Measurements from ENCODE around the gene VAPB. TPM values are rescaled to one million over a fixed set of nuclear protein-coding genes. Genes with fewer than 3 reads are reported as not detected.

Gene VAPB, protein sequence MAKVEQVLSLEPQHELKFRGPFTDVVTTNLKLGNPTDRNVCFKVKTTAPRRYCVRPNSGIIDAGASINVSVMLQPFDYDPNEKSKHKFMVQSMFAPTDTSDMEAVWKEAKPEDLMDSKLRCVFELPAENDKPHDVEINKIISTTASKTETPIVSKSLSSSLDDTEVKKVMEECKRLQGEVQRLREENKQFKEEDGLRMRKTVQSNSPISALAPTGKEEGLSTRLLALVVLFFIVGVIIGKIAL
- 20.9 to 50.5 TPM (median 38.0 TPM) in 3 replicates for polyA plus RNA-seq
- 20.7 TPM for polyA plus RNA-seq (2011; ENCODE audit: low read depth)
- polyA plus RNA-seq (2011; cell fraction: cytosol; rRNA removed): 39.1 and 52.0 TPM in 2 replicates
- 38.9 and 46.3 TPM in 2 replicates for polyA plus RNA-seq (2011; cell fraction: nucleus; rRNA removed)
- polyA plus RNA-seq (2012; ENCODE audit: low replicate concordance): 35.3 and 47.0 TPM in 2 replicates
- polyA minus RNA-seq: 18.7 to 26.7 TPM (median 26.0 TPM) in 3 replicates
- polyA minus RNA-seq (2011; cell fraction: cytosol; rRNA and poly(A)+ RNA removed): 27.2 TPM
- 10.8 and 16.3 TPM in 2 replicates for polyA minus RNA-seq (2011; cell fraction: nucleus; rRNA and poly(A)+ RNA removed)

DNA sequence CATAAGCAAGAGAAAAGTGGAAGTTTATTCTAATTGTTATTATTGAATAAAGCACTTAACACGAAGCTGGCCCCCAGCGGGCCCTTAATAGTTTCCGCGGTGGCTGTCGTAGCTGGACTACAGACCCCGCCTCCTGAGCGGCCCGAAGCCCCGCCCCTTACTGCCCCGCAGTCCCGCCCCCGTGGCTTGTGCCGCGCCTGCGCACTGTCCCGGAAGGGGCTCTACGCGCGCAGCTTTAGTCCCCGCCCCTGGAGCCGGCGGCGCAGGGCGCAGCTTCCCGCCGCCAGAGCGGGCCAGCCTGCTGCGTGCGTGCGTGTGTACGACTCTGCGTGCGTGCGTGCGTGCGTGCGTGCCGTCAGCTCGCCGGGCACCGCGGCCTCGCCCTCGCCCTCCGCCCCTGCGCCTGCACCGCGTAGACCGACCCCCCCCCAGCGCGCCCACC, at the start of gene VAPB:
TSS of gene VAPB (plus strand) at position 348 of the 442 bp plus-strand sequence. CDS start 231 bp downstream, outside the sequence.
- Histone ChIP-seq H3K79me2 (ENCODE audit: control insufficient read depth, insufficient read depth, low read length) (peaks cover 48% of the 10 kb centered on the region), H3K4me1 (ENCODE audit: control insufficient read depth, extremely low read depth, insufficient read depth, low read length) (peaks cover 21% of the 10 kb centered on the region), H3K9me1 (ENCODE audit: control insufficient read depth, extremely low read depth, insufficient read depth, low read length) (no peaks in the 10 kb centered on the region), H3K9ac (ENCODE audit: control insufficient read depth, extremely low read depth, insufficient read depth, low read length) (peak within 1 kb of the TSS; percentile 95), H3K9me3 (ENCODE audit: control insufficient read depth, low read depth, low read length) (no peaks in the 10 kb centered on the region), H3K4me3 (ENCODE audit: control insufficient read depth in 2 of 3, extremely low read depth in 1 of 3, insufficient read depth in 2 of 3, low read depth in 1 of 3, low read length in 3 of 3) (peak within 1 kb of the TSS; percentile 89 to 95 (median 93)), H4K20me1 (ENCODE audit: control insufficient read depth, extremely low read depth, insufficient read depth, low read length) (peaks cover 1% of the 10 kb centered on the region), H3K36me3 (ENCODE audit: control insufficient read depth in 2 of 2, extremely low read depth in 1 of 2, insufficient read depth in 2 of 2, low read length in 2 of 2) (peaks cover 6 to 19% of the 10 kb centered on the region in 2 experiments), H3K27me3 (ENCODE audit: control insufficient read depth, extremely low read depth, insufficient read depth, low read length) (no peaks in the 10 kb centered on the region), H3K4me2 (ENCODE audit: control insufficient read depth, extremely low read depth, insufficient read depth, low read depth, low read length) (peak within 1 kb of the TSS; percentile 93), H2AFZ (ENCODE audit: control insufficient read depth, low read length) (peak within 1 kb of the TSS; percentile 79), H3K27ac (ENCODE audit: control insufficient read depth, insufficient read depth, low read length) (peak within 1 kb of the TSS; percentile 86)
- FAIRE-seq (no peak), DNase-seq (ENCODE audit: low read depth, low spot score) (peak; percentile 61)
- dilution Hi-C loops (cut with MboI; ENCODE audit: extremely low pct_ligation_motif_present, low sequenced_read_pairs): no loop called here
- TF ChIP-seq CTCF (optimal IDR thresholded peaks at IDR 0.05 in 1 of 3, IDR thresholded peaks at IDR 0.05 in 1 of 3, conservative IDR thresholded peaks at IDR 0.05 in 1 of 3; ENCODE audit: extremely low read depth in 1 of 3, insufficient read depth in 2 of 3, low read length in 3 of 3): no peak
- no peak for TF ChIP-seq EZH2 (IDR thresholded peaks at IDR 0.05; ENCODE audit: low read length)

- dilution Hi-C loops (cut with MboI; ENCODE audit: extremely low pct_ligation_motif_present, low sequenced_read_pairs): no loop called here
- no peak for FAIRE-seq
- H3K79me2 ChIP-seq (ENCODE audit: control insufficient read depth, insufficient read depth, low read length): peaks cover 72% of the 10 kb centered on the region
Measured at GRCh38 chr20:58339741-58340140, 49.3 kb upstream of the VAPB start.

More at GRCh38 chr20:58339741-58340140, 49.3 kb upstream of the VAPB start:
- H3K36me3 ChIP-seq (ENCODE audit: control insufficient read depth in 2 of 2, extremely low read depth in 1 of 2, insufficient read depth in 2 of 2, low read length in 2 of 2): peaks cover 3 to 11% of the 10 kb centered on the region in 2 experiments
- H2AFZ ChIP-seq (ENCODE audit: control insufficient read depth, low read length): no peak overlapping the region
- H3K9me1 ChIP-seq (ENCODE audit: control insufficient read depth, extremely low read depth, insufficient read depth, low read length): no peaks in the 10 kb centered on the region
- H3K27ac ChIP-seq (ENCODE audit: control insufficient read depth, insufficient read depth, low read length): no peak overlapping the region
- peaks cover 48% of the 10 kb centered on the region for H3K4me1 ChIP-seq (ENCODE audit: control insufficient read depth, extremely low read depth, insufficient read depth, low read length)
- no peaks in the 10 kb centered on the region for H3K9me3 ChIP-seq (ENCODE audit: control insufficient read depth, low read depth, low read length)
- no peak overlapping the region for H3K9ac ChIP-seq (ENCODE audit: control insufficient read depth, extremely low read depth, insufficient read depth, low read length)
- DNase-seq (ENCODE audit: low read depth, low spot score): no peak
- no peak overlapping the region for H3K4me3 ChIP-seq (ENCODE audit: control insufficient read depth in 2 of 3, extremely low read depth in 1 of 3, insufficient read depth in 2 of 3, low read depth in 1 of 3, low read length in 3 of 3)
- H3K4me2 ChIP-seq (ENCODE audit: control insufficient read depth, extremely low read depth, insufficient read depth, low read depth, low read length): peak overlapping the region; percentile 3
- H3K27me3 ChIP-seq (ENCODE audit: control insufficient read depth, extremely low read depth, insufficient read depth, low read length): no peaks in the 10 kb centered on the region
- TF ChIP-seq CTCF (optimal IDR thresholded peaks at IDR 0.05 in 1 of 3, IDR thresholded peaks at IDR 0.05 in 1 of 3, conservative IDR thresholded peaks at IDR 0.05 in 1 of 3; ENCODE audit: extremely low read depth in 1 of 3, insufficient read depth in 2 of 3, low read length in 3 of 3) (no peak), EZH2 (IDR thresholded peaks at IDR 0.05; ENCODE audit: low read length) (no peak)
- no peaks in the 10 kb centered on the region for H4K20me1 ChIP-seq (ENCODE audit: control insufficient read depth, extremely low read depth, insufficient read depth, low read length)
